Retina (tissue), 1 donor: ENCODE measurements around the gene AAMP.
A peak's percentile ranks its signal among the peaks of the same experiment; 100 is the strongest.
"Not testable (repeated sequence)": the region's sequence is repeated elsewhere in the genome, so short reads cannot be mapped to it uniquely, and the experiment has no call there.

Source experiments
- DNase-seq: peaks from one replicate; pipeline ENCODE4 v3.0.0-alpha.2; 2016

The AAMP gene, protein sequence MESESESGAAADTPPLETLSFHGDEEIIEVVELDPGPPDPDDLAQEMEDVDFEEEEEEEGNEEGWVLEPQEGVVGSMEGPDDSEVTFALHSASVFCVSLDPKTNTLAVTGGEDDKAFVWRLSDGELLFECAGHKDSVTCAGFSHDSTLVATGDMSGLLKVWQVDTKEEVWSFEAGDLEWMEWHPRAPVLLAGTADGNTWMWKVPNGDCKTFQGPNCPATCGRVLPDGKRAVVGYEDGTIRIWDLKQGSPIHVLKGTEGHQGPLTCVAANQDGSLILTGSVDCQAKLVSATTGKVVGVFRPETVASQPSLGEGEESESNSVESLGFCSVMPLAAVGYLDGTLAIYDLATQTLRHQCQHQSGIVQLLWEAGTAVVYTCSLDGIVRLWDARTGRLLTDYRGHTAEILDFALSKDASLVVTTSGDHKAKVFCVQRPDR

DNA sequence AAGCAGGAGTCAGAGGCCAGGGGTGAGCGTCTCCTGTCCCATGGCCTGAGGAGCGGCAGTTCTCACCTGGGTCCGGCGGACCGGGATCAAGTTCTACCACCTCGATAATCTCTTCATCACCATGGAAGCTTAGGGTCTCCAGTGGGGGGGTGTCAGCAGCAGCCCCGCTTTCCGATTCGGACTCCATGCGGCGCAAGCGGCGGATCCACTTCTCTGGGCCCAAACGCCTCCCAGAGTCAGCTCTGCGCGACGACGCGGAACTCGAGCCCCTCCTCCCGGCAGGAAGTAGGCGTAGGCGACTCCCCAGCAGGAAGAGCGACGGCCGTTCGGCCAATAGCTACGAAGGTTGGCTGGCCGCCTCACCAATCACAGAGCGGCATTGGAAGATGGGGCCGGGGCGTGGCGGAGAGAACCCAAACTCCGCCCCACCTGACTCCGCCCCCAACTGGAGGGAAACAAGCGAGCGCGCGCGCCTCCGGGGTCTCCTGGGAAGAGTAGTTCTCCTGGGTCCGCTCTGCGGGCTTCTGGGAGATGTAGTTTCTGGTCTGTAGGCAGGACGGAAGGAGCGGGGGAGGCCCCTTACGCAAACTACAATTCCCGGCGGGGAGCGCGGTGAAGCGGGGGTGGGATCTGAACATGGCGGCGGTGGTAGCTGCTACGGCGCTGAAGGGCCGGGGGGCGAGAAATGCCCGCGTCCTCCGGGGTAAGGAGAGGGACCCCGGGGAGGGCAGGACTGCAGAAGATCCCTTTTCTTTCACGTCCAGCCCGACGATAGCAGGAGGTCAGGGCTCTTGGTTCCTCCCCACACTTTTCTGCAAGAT, at the start of gene AAMP, which contains the start of gene PNKD:
Gene AAMP, minus strand, starts transcription at position 238 of the 821 bp plus-strand sequence. Its CDS starts 51 bp downstream, at position 187.
Gene PNKD, plus strand, starts transcription at position 620 of the 821 bp plus-strand sequence. Its CDS starts 17 bp downstream, at position 637.
- peak; percentile 100 for DNase-seq

- DNase-seq = no peak
Measured at GRCh38 chr2:218318241-218318640, 48.3 kb upstream of the AAMP start.

GRCh38 chr2:218317835-218318234, 47.9 kb upstream of the AAMP start:
- no peak for DNase-seq

DNA sequence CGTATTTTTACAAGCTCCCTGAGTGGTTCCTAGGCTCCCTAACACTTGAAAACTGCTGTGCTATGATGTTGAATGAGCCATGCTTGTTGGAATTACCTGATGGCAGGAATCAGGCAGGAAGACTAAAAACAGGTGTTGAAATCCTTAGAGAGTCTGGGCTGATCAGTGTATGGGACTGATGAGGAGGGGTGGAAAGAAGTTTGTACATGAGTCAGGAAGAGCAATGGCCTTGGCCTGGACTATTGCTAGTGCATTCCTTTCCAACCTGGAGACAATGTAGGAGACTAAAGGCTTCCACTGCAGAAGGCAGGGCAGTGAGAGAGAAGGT, 47.3 kb upstream of the AAMP start:
- DNase-seq = no peak

- no peak for DNase-seq
Measured at GRCh38 chr2:218315397-218315796, 45.5 kb upstream of the AAMP start.

DNA sequence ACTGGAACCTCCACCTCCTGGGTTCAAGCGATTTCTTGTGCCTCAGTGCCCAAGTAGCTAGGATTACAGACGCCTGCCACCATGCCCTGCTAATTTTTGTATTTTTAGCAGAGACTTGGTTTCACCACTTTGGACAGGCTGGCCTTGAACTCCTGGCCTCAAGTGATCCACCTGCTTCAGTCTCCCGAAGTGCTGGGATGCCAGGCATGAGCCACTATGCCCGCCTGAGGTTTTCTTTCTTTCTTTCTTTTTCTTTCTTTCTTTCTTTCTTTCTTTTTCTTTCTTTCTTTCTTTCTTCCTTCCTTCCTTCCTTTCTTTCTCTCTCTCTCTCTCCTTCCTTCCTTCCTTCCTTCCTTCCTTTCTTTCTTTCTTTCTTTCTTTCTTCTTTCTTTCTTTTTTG, 44.8 kb upstream of the AAMP start:
- DNase-seq = not testable (repeated sequence)

GRCh38 chr2:218313356-218313755, 43.4 kb upstream of the AAMP start:
- DNase-seq = no peak

GRCh38 chr2:218312267-218312756, 42.4 kb upstream of the AAMP start:
- DNase-seq = no peak

DNA sequence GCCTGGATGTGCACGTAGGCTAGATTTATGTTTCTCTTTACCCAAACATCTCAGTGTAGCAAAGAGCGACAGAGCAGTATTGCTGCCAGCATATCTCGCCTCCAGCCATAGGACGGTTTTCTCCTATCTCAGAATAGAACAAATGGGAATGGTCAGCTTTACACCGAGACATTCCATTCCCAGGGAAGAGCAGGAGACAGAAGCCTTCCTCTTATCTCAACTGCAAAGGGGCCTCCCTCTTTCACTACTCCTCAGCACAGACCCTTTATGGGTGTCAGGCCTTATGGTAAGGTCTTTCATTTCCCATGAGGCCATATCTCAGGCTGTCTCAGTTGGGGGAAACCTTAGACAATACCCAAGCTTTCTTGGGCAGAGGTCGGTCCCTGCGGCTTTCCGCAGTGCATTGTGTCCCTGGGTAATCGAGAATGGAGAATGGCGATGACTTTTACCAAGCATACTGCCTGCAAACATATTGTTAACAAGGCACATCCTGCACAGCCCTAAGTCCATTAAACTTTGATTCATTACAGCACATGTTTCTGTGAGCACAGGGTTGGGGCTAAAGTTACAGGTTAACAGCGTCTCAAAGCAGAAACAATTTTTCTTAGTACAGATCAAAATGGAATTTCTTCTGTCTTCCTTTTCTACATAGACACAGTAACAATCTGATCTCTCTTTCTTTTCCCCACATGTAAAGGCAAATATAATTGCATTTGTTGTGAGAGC, 41.8 kb upstream of the AAMP start:
- DNase-seq = not testable (repeated sequence)

- no peak for DNase-seq
Measured at GRCh38 chr2:218310853-218311540, 41.1 kb upstream of the AAMP start.

GRCh38 chr2:218307415-218308090, 37.6 kb upstream of the AAMP start:
- DNase-seq = no peak

DNA sequence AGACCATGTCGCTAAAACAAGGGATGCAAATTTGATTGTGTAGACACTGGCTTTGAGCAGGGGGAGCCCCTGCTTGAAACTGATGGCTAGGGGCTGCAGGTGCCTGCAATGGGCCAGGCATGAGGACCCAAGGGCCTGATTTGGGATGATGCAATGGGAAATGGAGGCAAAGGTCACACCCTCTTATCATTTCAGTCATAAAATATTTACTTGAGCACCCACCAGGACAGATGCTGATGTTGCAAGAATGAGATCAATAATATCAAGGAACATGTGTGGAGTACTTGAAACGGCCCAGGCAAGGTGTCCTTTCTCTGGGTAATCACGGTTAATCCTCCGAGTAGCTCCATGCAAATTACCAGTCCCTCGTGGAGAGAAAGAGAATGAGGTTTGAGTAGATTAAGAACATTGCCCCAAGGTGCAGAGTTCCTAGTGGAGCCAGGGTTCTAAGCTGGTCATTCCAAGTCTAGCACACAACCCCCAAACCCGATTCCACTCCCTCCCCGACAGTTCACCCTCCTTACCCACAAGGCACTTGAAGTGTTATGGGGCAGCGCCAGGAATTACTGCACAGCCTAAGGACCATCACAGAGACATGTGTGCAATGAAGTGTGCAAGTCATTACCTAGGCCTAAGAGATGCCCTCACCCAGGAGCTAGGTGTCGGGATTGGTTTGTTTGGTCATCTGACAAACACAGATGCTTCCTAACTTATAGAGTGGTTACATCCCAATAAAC, 36.4 kb upstream of the AAMP start:
- no peak for DNase-seq

DNA sequence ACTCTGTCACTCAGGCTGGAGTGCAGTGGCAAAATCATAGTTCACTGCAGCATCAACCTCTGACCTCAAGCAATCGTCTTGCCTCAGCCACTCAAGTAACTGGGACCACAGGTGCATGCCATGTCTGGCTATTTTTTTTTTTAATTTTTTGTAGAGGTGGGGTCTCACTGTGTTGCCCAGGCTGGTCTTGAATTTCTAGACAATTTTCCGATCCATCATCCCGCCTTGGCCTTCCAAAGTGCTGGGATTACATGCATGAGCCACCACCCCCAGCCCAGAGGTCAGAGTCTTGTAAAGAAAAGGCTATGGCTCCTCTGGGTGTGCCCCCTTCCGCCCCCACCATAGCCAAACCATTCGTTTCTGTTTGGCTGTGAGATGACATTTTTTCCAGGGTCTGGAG, 35.4 kb upstream of the AAMP start:
- DNase-seq = no peak

DNA sequence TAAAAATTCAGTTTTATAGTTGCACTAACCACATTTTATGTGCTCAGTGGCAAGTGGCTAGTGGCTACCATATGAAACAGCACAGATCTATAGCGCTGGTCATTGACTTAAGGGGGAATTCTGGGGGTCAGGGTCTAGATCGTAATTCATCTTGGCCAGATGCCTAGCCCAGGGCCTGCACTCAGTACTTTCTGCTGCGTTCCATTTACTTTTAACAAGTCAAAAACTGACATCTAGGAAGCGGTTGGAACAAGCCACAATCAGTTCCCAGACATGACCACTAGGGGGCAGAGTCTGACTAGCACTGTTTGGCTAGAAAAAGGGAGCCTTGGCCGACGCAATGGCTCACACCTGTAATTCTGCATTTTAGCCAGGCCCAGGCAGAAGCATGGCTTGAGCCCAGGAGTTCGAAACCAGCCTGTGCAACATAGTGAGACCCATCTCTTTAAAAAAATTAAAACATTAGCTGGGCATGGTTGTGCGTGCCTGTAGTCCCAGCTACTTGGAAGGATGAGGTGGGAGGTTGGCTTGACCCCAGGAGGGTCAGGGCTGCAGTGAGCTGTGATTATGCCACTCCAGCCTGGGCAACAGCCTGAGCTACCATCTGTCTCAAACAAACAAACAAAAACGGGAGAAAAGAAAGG, 31.4 kb upstream of the AAMP start:
- peak; percentile 86 for DNase-seq

DNA sequence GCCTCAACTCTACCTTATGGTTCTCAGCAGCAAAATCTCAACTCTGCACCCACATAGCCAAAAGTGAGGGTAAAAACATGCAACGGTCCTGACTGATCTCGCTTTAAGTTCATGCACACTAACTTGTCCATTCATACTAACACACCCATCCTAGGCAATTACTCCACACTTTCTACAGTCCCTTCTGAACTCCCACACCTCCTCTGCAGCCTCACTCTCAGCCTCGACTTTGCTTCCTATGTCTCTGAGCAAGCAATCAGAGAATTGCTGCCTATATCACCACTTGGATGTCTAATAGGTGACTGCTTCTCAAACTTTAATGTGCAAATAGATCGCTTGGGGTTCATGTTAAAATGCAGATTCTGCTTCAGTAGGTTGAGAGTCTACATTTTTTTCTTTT, 30.2 kb upstream of the AAMP start:
- no peak for DNase-seq

DNA sequence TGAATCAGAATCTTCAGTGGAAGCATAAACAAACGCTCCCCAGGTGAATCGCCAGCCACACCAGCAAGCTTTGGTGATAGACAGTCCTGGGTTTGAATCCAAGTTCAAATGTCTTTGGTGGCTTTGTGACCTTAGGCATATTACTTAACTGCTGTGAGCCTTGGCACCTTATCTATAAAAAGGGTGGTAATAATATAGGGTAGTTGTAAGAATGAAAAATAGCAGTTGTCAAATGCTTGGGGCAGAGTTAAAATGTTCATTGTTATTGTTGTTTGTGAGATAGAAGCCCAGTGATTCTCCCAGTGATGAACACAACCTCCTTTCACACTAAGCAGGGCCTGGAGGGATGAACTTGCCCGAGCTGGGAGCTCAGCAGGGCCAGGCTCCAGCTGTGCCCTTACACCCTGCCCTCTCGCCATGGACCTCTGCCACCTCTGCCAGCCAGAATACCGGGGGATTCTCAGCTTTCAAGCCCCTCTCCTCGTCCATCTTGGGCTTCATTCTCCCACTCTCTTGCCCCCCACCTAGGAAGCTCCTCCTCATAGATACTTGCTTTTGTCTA, 28.5 kb upstream of the AAMP start:
- no peak for DNase-seq

DNA sequence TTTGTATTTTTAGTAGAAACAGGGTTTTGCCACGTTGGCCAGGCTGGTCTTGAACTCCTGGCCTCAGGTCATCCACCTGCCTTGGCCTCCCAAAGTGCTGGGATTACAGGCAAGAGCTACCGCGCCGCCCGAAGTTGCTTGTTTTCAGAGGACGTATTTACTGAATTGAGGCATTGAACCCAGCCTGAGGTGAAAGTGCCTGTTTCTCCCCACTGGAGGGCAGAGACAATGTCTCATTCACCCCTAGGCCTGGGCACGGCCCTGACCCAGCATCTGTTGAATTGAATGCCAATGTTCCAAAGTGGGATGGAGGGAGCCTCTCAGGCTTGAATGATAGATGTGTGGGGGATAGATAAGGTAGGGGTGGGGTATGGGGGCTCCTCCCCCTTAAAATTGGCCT, 26.9 kb upstream of the AAMP start:
- DNase-seq = no peak

- no peak for DNase-seq
Measured at GRCh38 chr2:218296200-218296599, 26.3 kb upstream of the AAMP start.

GRCh38 chr2:218295029-218295428, 25.1 kb upstream of the AAMP start:
- no peak for DNase-seq

- DNase-seq = no peak
Measured at GRCh38 chr2:218294430-218295022, 24.6 kb upstream of the AAMP start.
